Bronchial epithelial cell (primary cell): Measurements from ENCODE around the gene SLC38A9. TPM values are rescaled to one million over a fixed set of nuclear protein-coding genes. Genes with fewer than 3 reads are reported as not detected.

Experiments
- DNase-seq: peaks from one replicate; pipeline ENCODE4 v3.0.0-alpha.2; 2010; ENCODE audit warnings: low read depth
- FAIRE-seq: peaks from 2 replicates; lab custom pipeline; 2011; peaks lifted over from hg19 to GRCh38; lab: Jason Lieb, UNC
- H3K27me3 ChIP-seq: 2 replicates; pipeline ENCODE4 v1.5.1; 2011; ENCODE audit warnings: low read length; ENCODE audit not compliant: control insufficient read depth, insufficient read depth
- H3K36me3 ChIP-seq: 2 replicates; pipeline ENCODE4 v1.5.1; 2011; ENCODE audit warnings: low read length; ENCODE audit not compliant: control insufficient read depth, insufficient read depth
- H3K4me3 ChIP-seq: 2 replicates; pipeline ENCODE4 v1.5.1; 2011; ENCODE audit warnings: mild to moderate bottlenecking, low read depth, low read length, control low read depth
- CTCF ChIP-seq: IDR thresholded peaks from 2 replicates; pipeline ENCODE4 v1.5.1; 2011; ENCODE audit warnings: mild to moderate bottlenecking, moderate library complexity, low read length, control low read depth, inconsistent platforms; ENCODE audit not compliant: insufficient read depth, severe bottlenecking
- total RNA-seq: library from RNA; depleted of rRNA; stranded (reverse); fragments of >200 nt; gene quantifications from 2 replicates; pipeline ENCODE4 v1.2.1, GENCODE V29; 2014

Gene SLC38A9
- total RNA-seq, 1 donor from 2014 or later, result 32.4 TPM

- Histone ChIP-seq H3K36me3 (no peaks in the 10 kb centered on the region), H3K4me3 (no peak overlapping the region), H3K27me3 (no peaks in the 10 kb centered on the region)
- no peak for DNase-seq
- TF ChIP-seq CTCF, result no peak
- no peak for FAIRE-seq
These were observed 73.7 kb downstream of the SLC38A9 start for GRCh38 chr5:55638455-55638854.

DNA sequence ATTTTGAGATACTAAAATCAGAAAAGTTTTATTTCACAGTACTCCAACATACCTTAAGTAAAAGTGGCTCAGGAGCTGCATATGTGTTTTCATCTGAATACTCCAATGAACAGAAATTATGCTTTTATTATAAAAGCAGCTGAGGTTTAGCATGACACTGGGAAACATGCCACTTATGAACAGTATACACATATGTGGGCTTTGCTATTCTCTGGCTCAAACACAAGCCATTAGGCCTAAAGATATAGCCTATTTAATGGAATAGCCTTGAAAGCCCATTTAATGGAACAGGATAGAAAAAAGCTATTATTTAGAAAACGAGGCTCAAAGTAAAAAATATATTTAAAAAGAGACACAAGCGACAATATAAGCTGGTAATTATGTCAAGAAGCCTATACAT, 74.1 kb downstream of the SLC38A9 start:
- H3K4me3 ChIP-seq, result no peak overlapping the region
- no peaks in the 10 kb centered on the region for H3K36me3 ChIP-seq
- DNase-seq, result no peak
- TF ChIP-seq CTCF, result no peak
- no peak for FAIRE-seq
- H3K27me3 ChIP-seq, result no peaks in the 10 kb centered on the region

DNA sequence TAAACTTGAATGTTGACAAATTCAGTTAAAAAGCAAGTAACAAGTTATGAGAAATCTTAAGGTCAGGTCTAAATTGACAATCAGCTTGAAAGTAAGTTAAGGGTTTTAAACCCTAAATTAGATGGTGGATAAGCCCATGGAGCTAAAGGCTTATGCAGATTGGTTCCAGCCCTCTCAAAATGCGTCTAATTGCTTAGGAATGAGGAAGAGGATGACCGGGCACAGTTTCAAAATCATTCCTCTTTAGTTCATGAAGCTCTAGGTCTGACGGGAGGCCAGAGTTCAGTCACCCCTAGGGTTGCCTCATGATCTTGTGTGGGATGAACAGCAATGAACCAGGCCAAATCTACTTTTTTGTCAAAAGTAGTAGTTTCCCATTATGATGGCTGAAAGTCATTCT, 75.4 kb downstream of the SLC38A9 start:
- FAIRE-seq, result no peak
- H3K27me3 ChIP-seq, result no peaks in the 10 kb centered on the region

GRCh38 chr5:55636177-55636576, 75.9 kb downstream of the SLC38A9 start:
- no peak for FAIRE-seq
- Histone ChIP-seq H3K4me3 (no peak overlapping the region), H3K36me3 (no peaks in the 10 kb centered on the region), H3K27me3 (no peaks in the 10 kb centered on the region)
- TF ChIP-seq CTCF, result no peak
- no peak for DNase-seq

More for the DNA sequence above, 75.4 kb downstream of the SLC38A9 start:
- Histone ChIP-seq H3K36me3 (no peaks in the 10 kb centered on the region), H3K4me3 (no peak overlapping the region)
- DNase-seq, result peak; percentile 75
- TF ChIP-seq CTCF, result no peak

- DNase-seq (peak; percentile 40), FAIRE-seq (no peak)
- H3K4me3 ChIP-seq, result no peak overlapping the region
- TF ChIP-seq CTCF, result no peak
- H3K27me3 ChIP-seq, result no peaks in the 10 kb centered on the region
- no peaks in the 10 kb centered on the region for H3K36me3 ChIP-seq
These were observed 77.3 kb downstream of the SLC38A9 start for GRCh38 chr5:55634866-55635265.

GRCh38 chr5:55634209-55634805, 77.8 kb downstream of the SLC38A9 start:
- no peak for DNase-seq
- no peak for TF ChIP-seq CTCF
- Histone ChIP-seq H3K4me3 (no peak overlapping the region), H3K27me3 (no peaks in the 10 kb centered on the region), H3K36me3 (no peaks in the 10 kb centered on the region)
- no peak for FAIRE-seq
